GM23248 (cell line): ENCODE results near the gene APBB1IP. TPM values are rescaled to one million over a fixed set of nuclear protein-coding genes. Genes with fewer than 3 reads are reported as not detected.

Experiments
- DNase-seq: peaks from one replicate; pipeline ENCODE4 v3.0.0-alpha.2; 2015
- H2AFZ ChIP-seq: fragments of 200-600 bp; sonication (generic); 2 replicates; pipeline ENCODE4 v1.6.1; 2016; ENCODE audit warnings: antibody characterized with exemption
- H3F3A ChIP-seq: fragments of 200-600 bp; sonication (generic); 2 replicates; pipeline ENCODE4 v1.6.1; 2016; ENCODE audit warnings: mild to moderate bottlenecking, antibody characterized with exemption, mixed run types; ENCODE audit not compliant: insufficient read depth
- H3K27ac ChIP-seq: fragments of 200-600 bp; sonication (generic); 2 replicates; pipeline ENCODE4 v1.5.1; 2016; ENCODE audit warnings: mild to moderate bottlenecking
- H3K27me3 ChIP-seq: fragments of 200-600 bp; sonication (generic); replicated peaks from 2 replicates; pipeline ENCODE4 v1.6.1; 2016; ENCODE audit warnings: mild to moderate bottlenecking; ENCODE audit not compliant: insufficient read depth
- H3K36me3 ChIP-seq: fragments of 200-600 bp; sonication (generic); 2 replicates; pipeline ENCODE4 v1.6.1; 2016; ENCODE audit warnings: low read depth, mild to moderate bottlenecking
- H3K4me1 ChIP-seq: fragments of 200-600 bp; sonication (generic); 2 replicates; pipeline ENCODE4 v1.6.1; 2016; ENCODE audit warnings: mild to moderate bottlenecking; ENCODE audit not compliant: insufficient read depth
- H3K4me2 ChIP-seq: fragments of 200-600 bp; sonication (generic); one replicate; pipeline ENCODE4 v1.6.1; 2016; ENCODE audit warnings: mild to moderate bottlenecking; ENCODE audit not compliant: unreplicated experiment
- H3K4me3 ChIP-seq: fragments of 200-600 bp; sonication (generic); 2 replicates; pipeline ENCODE4 v1.5.1; 2016; ENCODE audit warnings: mild to moderate bottlenecking
- H3K79me2 ChIP-seq: fragments of 200-600 bp; sonication (generic); 2 replicates; pipeline ENCODE4 v1.6.1; 2016; ENCODE audit warnings: mild to moderate bottlenecking; ENCODE audit not compliant: insufficient read depth
- H3K9ac ChIP-seq: fragments of 200-600 bp; sonication (generic); 2 replicates; pipeline ENCODE4 v1.6.1; 2016; ENCODE audit warnings: mild to moderate bottlenecking
- H3K9me2 ChIP-seq: fragments of 200-600 bp; sonication (generic); 2 replicates; pipeline ENCODE4 v1.6.1; 2016; ENCODE audit warnings: mixed run types, mild to moderate bottlenecking, moderate library complexity; ENCODE audit not compliant: insufficient read depth
- H3K9me3 ChIP-seq: fragments of 200-600 bp; sonication (generic); one replicate; pipeline ENCODE4 v1.6.1; 2017; ENCODE audit warnings: low read depth
- H4K20me1 ChIP-seq: fragments of 200-600 bp; sonication (generic); 2 replicates; pipeline ENCODE4 v1.6.0; 2016; ENCODE audit not compliant: insufficient read depth
- EZH2 ChIP-seq: fragments of 200-600 bp; sonication (generic); IDR thresholded peaks from 2 replicates; pipeline ENCODE4 v1.6.1; 2018; ENCODE audit warnings: antibody characterized with exemption, mild to moderate bottlenecking; ENCODE audit not compliant: insufficient read depth, poor library complexity, severe bottlenecking
- EZH2phosphoT487 ChIP-seq: fragments of 200-600 bp; sonication (generic); IDR thresholded peaks from 2 replicates; pipeline ENCODE4 v1.6.1; 2018; ENCODE audit warnings: antibody characterized with exemption, moderate library complexity, mild to moderate bottlenecking, low read depth; ENCODE audit not compliant: insufficient read depth
- WGBS, 2 experiments: methylation state at CpG; one replicate each; pipeline ENCODE4 v1.1.6; 2015 to 2017; ENCODE audit warnings: low lambda C conversion rate in 2 of 2, low coverage in 1 of 2; ENCODE audit errors: missing lambda C conversion rate in 2 of 2; 5-methylcytosine and 5-hydroxymethylcytosine counted together
- in situ Hi-C: fragments of 300-500 bp; cut with MboI; formaldehyde crosslinking; loops from 2 replicates; pipeline ENCODE4 v1.15.0; 2020
- polyA plus RNA-seq: library from polyadenylated mRNA; unstranded; fragments of >200 nt; fragmentation: Nextera tagmentation; extraction: Ambion mirVana; gene quantifications from 2 replicates; pipeline ENCODE4 v1.2.1, GENCODE V29; 2016
- total RNA-seq: library from RNA; depleted of rRNA; stranded (reverse); fragments of >200 nt; shearing (Covaris generic); gene quantifications from 2 replicates; pipeline ENCODE4 v1.2.3, GENCODE V29; 2014

The APBB1IP gene
- total and polyA plus RNA-seq, 2 experiments from 2014 or later: 9.4 to 25.0 TPM

DNA sequence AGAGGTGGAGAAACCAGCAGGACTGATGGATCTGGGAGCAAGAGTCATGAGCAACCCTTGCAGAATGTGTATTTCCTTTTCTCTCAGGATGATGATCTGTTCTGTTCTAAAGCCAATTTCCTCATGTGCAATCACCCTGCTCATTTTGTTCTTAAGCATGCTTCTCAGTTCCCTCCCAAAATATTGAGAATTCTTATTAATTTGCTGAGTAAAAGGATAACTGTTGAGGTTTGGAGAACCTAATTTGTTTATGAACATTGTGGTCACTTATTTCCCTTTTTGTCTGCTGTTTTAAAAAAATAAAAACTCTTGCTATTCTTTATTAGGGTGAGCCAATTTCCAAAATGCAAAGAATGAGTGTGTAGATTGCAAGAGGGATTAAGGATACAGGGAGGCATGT, 106.8 kb downstream of the APBB1IP start:
- H3K27ac ChIP-seq: no peak overlapping the region
- no peaks in the 10 kb centered on the region for H3K79me2 ChIP-seq
- H4K20me1 ChIP-seq: no peaks in the 10 kb centered on the region
- no peak overlapping the region for H2AFZ ChIP-seq
- H3K4me3 ChIP-seq: no peak overlapping the region
- H3K9ac ChIP-seq: no peak overlapping the region
- peaks cover 8% of the 10 kb centered on the region; the same call in 1 of the 2 replicates for H3F3A ChIP-seq
- no peaks in the 10 kb centered on the region for H3K4me1 ChIP-seq
- H3K36me3 ChIP-seq: peaks cover 15% of the 10 kb centered on the region
- no peaks in the 10 kb centered on the region for H3K27me3 ChIP-seq
- in situ Hi-C loops: no loop called here
- peak; percentile 54 for DNase-seq
- H3K4me2 ChIP-seq: no peak overlapping the region
- TF ChIP-seq EZH2phosphoT487: no peak
- TF ChIP-seq EZH2: no peak
- H3K9me2 ChIP-seq: peaks cover 6% of the 10 kb centered on the region; the same call in 1 of the 2 replicates
- no peaks in the 10 kb centered on the region for H3K9me3 ChIP-seq

DNA sequence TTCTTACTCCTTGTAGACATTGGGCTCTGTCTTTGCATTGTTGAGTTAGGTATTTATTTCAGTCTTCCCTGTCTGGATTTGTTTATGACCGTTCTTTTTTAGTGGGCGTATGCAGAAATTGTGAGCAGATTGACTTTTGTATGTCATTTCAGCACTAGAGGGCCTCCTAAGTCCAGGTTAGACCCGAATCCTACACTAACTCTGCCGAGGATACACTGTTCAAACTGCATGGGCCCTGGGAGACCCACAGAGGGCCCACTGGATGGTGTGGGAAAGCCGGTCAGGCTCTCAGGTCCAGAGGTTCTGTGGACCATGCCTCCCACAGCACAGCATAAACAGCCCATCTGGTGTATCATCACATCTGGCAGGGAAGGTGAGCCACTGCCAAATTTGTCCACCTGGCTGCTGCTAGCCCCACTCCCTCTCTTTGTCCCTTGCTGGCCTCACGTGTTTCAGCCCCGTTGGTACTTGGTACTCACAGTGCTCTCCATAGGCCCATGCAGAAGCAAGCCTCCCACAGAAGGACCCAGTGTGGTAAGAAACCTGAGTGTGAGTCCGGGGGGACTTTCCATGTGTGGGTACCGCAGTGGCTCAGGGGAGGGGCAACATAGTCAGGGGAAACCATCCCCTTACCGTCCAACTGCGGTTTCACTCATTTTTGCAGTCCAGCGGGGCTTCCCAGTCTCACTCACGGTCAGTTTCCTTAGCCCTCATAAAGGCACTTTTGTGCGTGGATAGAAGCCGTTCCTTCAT, 112.8 kb downstream of the APBB1IP start:
- TF ChIP-seq EZH2phosphoT487 (no peak), EZH2 (no peak)
- Histone ChIP-seq H3K9ac (no peak overlapping the region), H3K4me2 (no peak overlapping the region), H3K4me3 (no peak overlapping the region), H4K20me1 (no peaks in the 10 kb centered on the region), H3K27ac (no peak overlapping the region), H3K36me3 (0 out of 2 replicates have a peak, but pooled peaks cover 4% of the 10 kb centered on the region), H3K9me3 (no peaks in the 10 kb centered on the region), H2AFZ (no peak overlapping the region), H3K4me1 (peaks cover 7% of the 10 kb centered on the region), H3K27me3 (no peaks in the 10 kb centered on the region), H3K9me2 (peaks cover 6% of the 10 kb centered on the region; the same call in 1 of the 2 replicates), H3K79me2 (no peaks in the 10 kb centered on the region), H3F3A (peaks cover 20% of the 10 kb centered on the region; the same call in 1 of the 2 replicates)
- 85 to 88% methylated on average over 15 of the region's 15 CpGs for WGBS, 2 experiments
- in situ Hi-C loops: loop anchor here (10.0 kb wide), 1 partner anchor 216 kb away; no protein-coding TSS in a partner anchor
- no peak for DNase-seq

DNA sequence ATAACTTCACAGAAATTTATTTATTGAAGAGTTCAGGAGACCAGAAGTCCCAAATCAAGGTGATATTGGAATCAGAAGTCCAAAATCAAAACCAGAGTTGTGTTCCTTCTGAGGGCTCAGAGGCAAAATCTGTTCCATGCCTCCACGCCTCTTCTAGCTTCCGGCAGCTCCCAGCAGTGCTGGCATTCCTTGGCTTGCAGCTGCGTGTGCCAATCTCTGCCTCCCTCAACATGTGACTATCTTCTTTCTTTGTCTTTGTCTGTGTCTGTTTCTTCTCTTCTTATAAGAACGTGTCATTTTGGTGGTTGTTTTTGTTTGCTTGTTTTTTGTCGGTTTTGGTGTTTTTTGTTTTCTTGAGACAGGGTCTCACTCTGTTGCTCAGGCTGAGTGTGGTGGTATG, 116.1 kb downstream of the APBB1IP start:
- no peak overlapping the region for H3K4me3 ChIP-seq
- H3K79me2 ChIP-seq: no peaks in the 10 kb centered on the region
- no peaks in the 10 kb centered on the region for H4K20me1 ChIP-seq
- H3K27me3 ChIP-seq: no peaks in the 10 kb centered on the region
- H2AFZ ChIP-seq: no peak overlapping the region
- no peak for DNase-seq
- H3K4me2 ChIP-seq: no peak overlapping the region
- peaks cover 27% of the 10 kb centered on the region for H3K4me1 ChIP-seq
- H3K9me3 ChIP-seq: no peaks in the 10 kb centered on the region
- H3K9me2 ChIP-seq: peaks cover 6% of the 10 kb centered on the region; the same call in 1 of the 2 replicates
- TF ChIP-seq EZH2phosphoT487 (no peak), EZH2 (no peak)
- in situ Hi-C loops: loop anchor here (10.0 kb wide), 1 partner anchor 219 kb away; no protein-coding TSS in a partner anchor
- WGBS, 2 experiments: 73 to 77% methylated on average over 5 of the region's 5 CpGs
- H3K27ac ChIP-seq: no peak overlapping the region
- no peaks in the 10 kb centered on the region for H3K36me3 ChIP-seq
- no peak overlapping the region for H3K9ac ChIP-seq
- H3F3A ChIP-seq: peaks cover 39% of the 10 kb centered on the region

DNA sequence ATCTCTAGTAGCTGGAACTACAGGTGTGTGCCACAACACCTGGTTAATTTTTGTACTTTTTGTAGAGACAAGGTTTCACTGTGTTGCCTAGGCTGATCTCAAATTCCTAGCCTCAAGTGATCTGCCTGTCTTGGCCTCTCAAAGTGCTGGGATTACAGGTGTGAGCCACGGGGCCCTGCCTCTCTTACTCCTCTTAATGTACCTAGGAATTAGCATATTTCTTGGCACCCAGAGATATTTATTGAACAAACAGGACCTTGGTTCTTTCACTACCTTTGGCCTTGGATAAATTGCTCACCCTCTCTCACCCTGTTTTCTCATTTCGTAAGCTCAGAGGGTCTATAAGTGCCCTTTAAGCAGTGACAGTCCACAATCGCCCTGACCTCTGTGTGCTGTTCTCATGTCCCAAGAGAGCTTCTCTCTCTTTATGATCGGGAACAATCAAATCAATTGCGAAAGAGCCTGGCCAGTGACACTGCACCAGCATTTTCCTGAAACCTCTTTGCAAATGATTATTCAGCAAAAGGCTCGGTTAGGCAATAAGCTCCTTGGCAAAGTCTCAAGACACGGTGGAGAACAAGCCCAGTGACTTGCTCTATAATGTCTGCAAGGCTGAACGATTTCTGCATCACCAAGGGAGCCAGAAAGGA, 117.7 kb downstream of the APBB1IP start:
- peak overlapping the region; percentile 79 for H3K27ac ChIP-seq
- H3K4me3 ChIP-seq: 0 out of 2 replicates have a peak overlapping the region, but pooled peaks have one; percentile 18
- WGBS, 2 experiments: 3 to 8% methylated on average over 8 of the region's 8 CpGs
- in situ Hi-C loops: loop anchor here (10.0 kb wide), 1 partner anchor 221 kb away; no protein-coding TSS in a partner anchor
- DNase-seq: peak; percentile 96
- H3K36me3 ChIP-seq: peaks cover 11% of the 10 kb centered on the region; the same call in 1 of the 2 replicates
- peaks cover 27% of the 10 kb centered on the region for H3K4me1 ChIP-seq
- no peaks in the 10 kb centered on the region for H3K9me3 ChIP-seq
- TF ChIP-seq EZH2phosphoT487 (no peak), EZH2 (no peak)
- H3K79me2 ChIP-seq: no peaks in the 10 kb centered on the region
- peak overlapping the region; percentile 51 for H3K9ac ChIP-seq
- peaks cover 33% of the 10 kb centered on the region for H3F3A ChIP-seq
- no peaks in the 10 kb centered on the region for H3K9me2 ChIP-seq
- H3K4me2 ChIP-seq: peak overlapping the region; percentile 89
- H4K20me1 ChIP-seq: no peaks in the 10 kb centered on the region
- no peaks in the 10 kb centered on the region for H3K27me3 ChIP-seq
- no peak overlapping the region for H2AFZ ChIP-seq
